Esophagus squamous epithelium (tissue), 4 donors: ENCODE data around the gene SLC22A3.

Experiments
- POLR2A ChIP-seq, 4 donors: fragments of 450-650 bp; IDR thresholded peaks; one replicate each; pipeline ENCODE4 v1.6.1; 2017; ENCODE audit warnings: antibody characterized with exemption in 4 of 4, mild to moderate bottlenecking in 4 of 4, moderate library complexity in 3 of 4
- TF ChIP-seq, protein P1 (sequence below), 6 experiments: fragments of 450-650 bp in 4 of 6; fragments of 200-600 bp in 2 of 6; sonication (generic) in 2 of 6; IDR thresholded peaks; one replicate each; pipeline ENCODE4 v1.5.1; 2016 to 2019; ENCODE audit warnings: antibody characterized with exemption in 6 of 6, mild to moderate bottlenecking in 4 of 6, moderate library complexity in 4 of 6

- TF ChIP-seq POLR2A (IDR thresholded peaks at IDR 0.05): no peak
- TF ChIP-seq, protein P1, sequence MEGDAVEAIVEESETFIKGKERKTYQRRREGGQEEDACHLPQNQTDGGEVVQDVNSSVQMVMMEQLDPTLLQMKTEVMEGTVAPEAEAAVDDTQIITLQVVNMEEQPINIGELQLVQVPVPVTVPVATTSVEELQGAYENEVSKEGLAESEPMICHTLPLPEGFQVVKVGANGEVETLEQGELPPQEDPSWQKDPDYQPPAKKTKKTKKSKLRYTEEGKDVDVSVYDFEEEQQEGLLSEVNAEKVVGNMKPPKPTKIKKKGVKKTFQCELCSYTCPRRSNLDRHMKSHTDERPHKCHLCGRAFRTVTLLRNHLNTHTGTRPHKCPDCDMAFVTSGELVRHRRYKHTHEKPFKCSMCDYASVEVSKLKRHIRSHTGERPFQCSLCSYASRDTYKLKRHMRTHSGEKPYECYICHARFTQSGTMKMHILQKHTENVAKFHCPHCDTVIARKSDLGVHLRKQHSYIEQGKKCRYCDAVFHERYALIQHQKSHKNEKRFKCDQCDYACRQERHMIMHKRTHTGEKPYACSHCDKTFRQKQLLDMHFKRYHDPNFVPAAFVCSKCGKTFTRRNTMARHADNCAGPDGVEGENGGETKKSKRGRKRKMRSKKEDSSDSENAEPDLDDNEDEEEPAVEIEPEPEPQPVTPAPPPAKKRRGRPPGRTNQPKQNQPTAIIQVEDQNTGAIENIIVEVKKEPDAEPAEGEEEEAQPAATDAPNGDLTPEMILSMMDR (IDR thresholded peaks at IDR 0.05): no peak
Measured at GRCh38 chr6:160421854-160422253, 73.7 kb downstream of the SLC22A3 start.
